HepG2 (cell line): ENCODE data around the gene GNAS-AS1.

Experiments used
- CEBPB ChIP-seq: IDR thresholded peaks from 2 replicates; pipeline ENCODE4 v1.6.1; 2011; ENCODE audit warnings: low read depth, low read length, improper control_type of control experiment, borderline replicate concordance
- GATAD1 ChIP-seq: IDR thresholded peaks from 2 replicates; pipeline ENCODE4 v1.6.1; 2016; ENCODE audit warnings: missing genetic modification reagents, missing compliant biosample characterization
- KLF16 ChIP-seq, 2 experiments: sonication (generic) in 1 of 2; formaldehyde crosslinking in 1 of 2; IDR thresholded peaks; 2 replicates each; pipeline versions ENCODE4 v1.6.1 to v1.8.0; 2016 to 2023; ENCODE audit warnings: missing genetic modification reagents in 2 of 2, missing compliant biosample characterization in 1 of 2
- POLR2A ChIP-seq, 2 experiments: IDR thresholded peaks; 2 replicates each; pipeline ENCODE4 v1.6.1; 2011; ENCODE audit warnings: low read depth in 2 of 2, low read length in 2 of 2, mild to moderate bottlenecking in 1 of 2, moderate library complexity in 1 of 2; ENCODE audit not compliant: insufficient read depth in 1 of 2
- TAF1 ChIP-seq: sonication (generic); formaldehyde crosslinking; IDR thresholded peaks from 2 replicates; pipeline ENCODE4 v1.4.0; 2020; ENCODE audit warnings: missing genetic modification reagents
- ZNF274 ChIP-seq: sonication (generic); formaldehyde crosslinking; IDR thresholded peaks from 2 replicates; pipeline ENCODE4 v1.5.1; 2020; ENCODE audit warnings: mild to moderate bottlenecking, missing genetic modification reagents
- ZNF556 ChIP-seq: sonication (generic); formaldehyde crosslinking; IDR thresholded peaks from 2 replicates; pipeline ENCODE4 v1.4.0; 2020; ENCODE audit warnings: mild to moderate bottlenecking, missing genetic modification reagents, borderline replicate concordance
- ZNF740 ChIP-seq: sonication (generic); formaldehyde crosslinking; IDR thresholded peaks from 2 replicates; pipeline ENCODE4 v1.4.0; 2020; ENCODE audit warnings: missing genetic modification reagents
- TF ChIP-seq, protein P1 (sequence below): sonication (generic); formaldehyde crosslinking; IDR thresholded peaks from 2 replicates; pipeline ENCODE4 v1.4.0; 2020; ENCODE audit warnings: missing genetic modification reagents, mild to moderate bottlenecking, borderline replicate concordance

GRCh38 chr20:58878399-58878798 is 27.7 kb upstream of the GNAS-AS1 start:
- TF ChIP-seq ZNF556 (CRISPR knock-in tag) = no peak
- no peak for TF ChIP-seq ZNF274
- TF ChIP-seq TAF1 = no peak
- TF ChIP-seq CEBPB = no peak
- TF ChIP-seq POLR2A (IDR thresholded peaks at IDR 0.05; ENCODE audit: insufficient read depth in 1 of 2, low read depth in 2 of 2, low read length in 2 of 2) = no peak
- TF ChIP-seq, protein P1, sequence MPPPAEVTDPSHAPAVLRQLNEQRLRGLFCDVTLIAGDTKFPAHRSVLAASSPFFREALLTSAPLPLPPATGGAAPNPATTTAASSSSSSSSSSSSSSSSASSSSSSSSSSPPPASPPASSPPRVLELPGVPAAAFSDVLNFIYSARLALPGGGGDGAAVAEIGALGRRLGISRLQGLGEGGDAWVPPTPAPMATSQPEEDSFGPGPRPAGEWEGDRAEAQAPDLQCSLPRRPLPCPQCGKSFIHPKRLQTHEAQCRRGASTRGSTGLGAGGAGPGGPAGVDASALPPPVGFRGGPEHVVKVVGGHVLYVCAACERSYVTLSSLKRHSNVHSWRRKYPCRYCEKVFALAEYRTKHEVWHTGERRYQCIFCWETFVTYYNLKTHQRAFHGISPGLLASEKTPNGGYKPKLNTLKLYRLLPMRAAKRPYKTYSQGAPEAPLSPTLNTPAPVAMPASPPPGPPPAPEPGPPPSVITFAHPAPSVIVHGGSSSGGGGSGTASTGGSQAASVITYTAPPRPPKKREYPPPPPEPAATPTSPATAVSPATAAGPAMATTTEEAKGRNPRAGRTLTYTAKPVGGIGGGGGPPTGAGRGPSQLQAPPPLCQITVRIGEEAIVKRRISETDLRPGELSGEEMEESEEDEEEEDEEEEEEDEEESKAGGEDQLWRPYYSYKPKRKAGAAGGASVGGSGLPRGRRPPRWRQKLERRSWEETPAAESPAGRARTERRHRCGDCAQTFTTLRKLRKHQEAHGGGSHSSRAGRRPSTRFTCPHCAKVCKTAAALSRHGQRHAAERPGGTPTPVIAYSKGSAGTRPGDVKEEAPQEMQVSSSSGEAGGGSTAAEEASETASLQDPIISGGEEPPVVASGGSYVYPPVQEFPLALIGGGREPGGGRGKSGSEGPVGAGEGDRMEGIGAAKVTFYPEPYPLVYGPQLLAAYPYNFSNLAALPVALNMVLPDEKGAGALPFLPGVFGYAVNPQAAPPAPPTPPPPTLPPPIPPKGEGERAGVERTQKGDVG (CRISPR knock-in tag) = no peak
- no peak for TF ChIP-seq GATAD1
- no peak for TF ChIP-seq KLF16 (CRISPR knock-in tag; IDR thresholded peaks at IDR 0.05)
- TF ChIP-seq ZNF740 (CRISPR knock-in tag) = no peak
